Dermis blood vessel endothelial cell (primary cell): ENCODE measurements around the gene EN1. TPM values are rescaled to one million over a fixed set of nuclear protein-coding genes. Genes with fewer than 3 reads are reported as not detected.
A peak's percentile ranks its signal among the peaks of the same experiment; 100 is the strongest.

Source experiments
- DNase-seq: peaks from one replicate; pipeline ENCODE4 v3.0.0; 2010
- total RNA-seq: library from RNA; depleted of rRNA; stranded (reverse); fragments of >200 nt; gene quantifications from 2 replicates; pipeline ENCODE4 v1.2.3, GENCODE V29; 2014

Gene EN1
- total RNA-seq: not detected in 2 replicates

DNA sequence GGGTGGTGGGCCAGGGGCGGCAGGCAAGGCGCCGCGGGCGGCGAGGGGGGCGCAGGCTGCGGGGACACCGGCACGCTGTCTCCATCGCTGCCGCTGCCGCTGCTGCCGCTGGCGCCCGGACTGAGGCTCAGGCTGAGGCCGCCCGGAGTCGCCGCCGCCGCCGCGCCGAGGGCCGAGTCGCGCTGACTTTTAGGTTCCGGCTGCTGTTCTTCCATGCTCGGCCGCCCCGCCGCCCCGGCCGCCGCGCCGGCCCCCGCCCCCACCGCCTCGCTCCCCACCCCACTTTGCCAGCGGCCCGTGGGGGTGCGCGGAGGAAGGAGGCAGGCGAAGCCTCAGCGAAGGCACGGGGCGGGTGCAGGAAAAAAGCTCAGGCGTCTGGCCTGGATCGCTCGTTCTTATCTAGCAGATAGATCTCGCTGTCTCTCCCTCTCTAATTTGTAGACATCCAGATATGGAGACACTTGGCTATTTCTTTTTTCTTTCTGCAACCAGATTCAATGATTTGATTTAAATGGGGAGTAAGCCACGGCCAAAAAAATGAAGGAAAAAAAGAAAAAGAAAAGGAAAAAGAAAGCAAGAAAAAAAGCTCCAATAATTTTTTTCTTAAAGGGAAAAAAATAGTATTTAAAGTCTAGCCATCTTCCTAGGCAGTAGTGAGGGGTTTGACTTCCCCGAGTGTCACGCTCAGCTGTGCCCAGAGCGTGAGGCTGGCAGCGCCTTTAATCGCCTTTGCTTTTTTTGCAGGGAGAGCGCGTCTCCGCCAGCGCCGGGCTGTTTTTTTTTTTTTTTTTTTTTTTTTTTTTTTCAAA lies at the start of gene EN1:
Gene EN1, minus strand, starts transcription at position 696 of the 809 bp plus-strand sequence. Its CDS starts 481 bp downstream, at position 215.
- DNase-seq: no peak

DNA sequence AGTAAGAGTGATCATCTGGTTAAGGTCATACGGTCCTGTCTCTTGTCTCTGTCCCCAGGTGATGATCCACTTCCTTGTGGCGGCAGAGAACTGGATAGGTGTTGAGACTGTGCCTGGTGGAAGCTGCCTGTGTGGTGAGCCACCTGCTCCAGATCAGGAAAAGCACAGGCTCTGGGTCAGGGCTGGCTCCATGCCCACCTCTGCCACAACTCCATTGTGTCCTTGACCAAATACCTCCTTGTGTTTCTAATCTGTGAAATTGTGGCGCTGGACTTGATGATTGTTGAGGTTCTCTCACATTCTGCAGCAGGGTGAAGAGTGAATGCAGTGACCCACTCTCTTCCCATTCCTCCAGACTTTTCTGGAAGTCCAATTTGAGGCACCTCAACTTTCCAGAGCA lies 45.7 kb upstream of the EN1 start:
- DNase-seq: no peak

GRCh38 chr2:118889995-118890394 lies 42.5 kb upstream of the EN1 start:
- DNase-seq: no peak

DNA sequence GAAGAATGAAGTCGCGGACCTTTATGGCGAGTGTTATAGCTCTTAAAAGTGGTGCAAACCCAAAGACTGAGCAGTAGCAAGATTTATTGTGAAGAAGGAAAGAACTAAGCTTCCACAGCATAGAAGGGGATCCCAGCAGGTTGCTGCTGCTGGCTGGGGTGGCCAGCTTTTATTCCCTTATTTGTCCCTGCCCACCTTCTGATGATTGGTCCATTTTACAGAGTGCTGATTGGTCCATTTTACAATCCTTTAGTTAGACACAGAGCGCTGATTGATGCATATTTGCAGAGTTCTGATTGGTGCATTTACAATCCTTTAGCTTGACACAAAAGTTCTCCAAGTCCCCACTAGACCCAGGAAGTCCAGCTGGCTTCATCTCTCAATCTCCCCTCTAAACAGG lies 36.3 kb upstream of the EN1 start:
- no peak for DNase-seq

GRCh38 chr2:118882693-118883336 lies 35.4 kb upstream of the EN1 start:
- DNase-seq: peak; percentile 71

DNA sequence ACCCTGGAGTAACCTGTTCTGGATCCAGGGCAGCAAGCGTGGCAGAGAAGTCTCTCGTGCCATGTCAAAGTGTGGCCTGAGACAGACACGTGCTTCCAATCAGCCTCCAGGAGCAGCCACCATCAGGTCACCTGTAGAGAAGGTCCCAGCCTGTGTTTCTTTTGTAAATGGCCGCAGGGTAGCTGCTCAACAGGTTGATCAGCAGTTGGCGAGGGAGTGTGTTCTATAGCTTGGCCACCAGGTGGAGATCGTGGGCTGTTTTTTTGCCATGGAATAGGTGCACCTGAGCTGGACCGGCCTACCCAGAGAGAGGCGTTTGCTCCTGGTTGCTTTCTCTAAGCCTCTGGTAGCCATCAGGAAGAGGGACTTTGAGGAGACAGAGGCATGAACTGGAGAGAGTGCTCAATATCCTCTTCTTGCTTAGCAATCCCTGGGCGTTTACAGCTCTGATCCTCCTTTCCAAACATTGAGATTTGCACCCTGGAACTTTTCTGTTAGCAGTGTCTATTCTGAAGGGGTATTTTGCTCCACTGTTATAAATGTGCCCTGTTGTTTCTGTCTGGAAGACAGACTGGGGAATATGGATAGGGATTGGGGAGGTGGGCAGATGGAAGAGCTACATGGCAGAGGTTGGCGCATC lies 34.2 kb upstream of the EN1 start:
- DNase-seq: peak; percentile 71

- no peak for DNase-seq
Measured at GRCh38 chr2:118880501-118880900, 33.1 kb upstream of the EN1 start.

GRCh38 chr2:118878531-118879149 lies 31.2 kb upstream of the EN1 start:
- no peak for DNase-seq

- DNase-seq: no peak
Measured at GRCh38 chr2:118875318-118875717, 27.9 kb upstream of the EN1 start.

- no peak for DNase-seq
Measured at GRCh38 chr2:118874324-118874723, 26.9 kb upstream of the EN1 start.

GRCh38 chr2:118865106-118865505 lies 17.7 kb upstream of the EN1 start:
- peak; percentile 78 for DNase-seq

- no peak for DNase-seq
Measured at GRCh38 chr2:118864207-118864606, 16.8 kb upstream of the EN1 start.

DNA sequence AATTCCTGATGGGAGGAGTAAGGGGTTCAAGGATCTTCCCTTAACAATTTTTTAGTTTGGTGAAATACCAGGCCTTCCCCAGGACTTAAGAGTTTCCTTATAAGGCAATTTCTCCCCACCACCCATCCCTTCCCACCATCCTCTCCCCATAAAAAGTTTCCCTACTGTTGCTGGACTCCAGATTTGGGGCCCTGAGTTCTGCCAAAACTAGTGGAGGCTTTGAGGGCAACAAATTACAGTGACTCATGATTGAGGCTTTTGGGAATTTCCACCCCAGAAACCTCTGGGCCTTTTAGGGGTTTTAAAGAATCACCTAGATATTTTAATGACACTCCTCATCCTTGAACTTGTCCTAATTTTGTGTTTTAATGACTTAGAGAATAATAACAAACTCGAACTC lies 14.3 kb upstream of the EN1 start:
- DNase-seq: no peak

DNA sequence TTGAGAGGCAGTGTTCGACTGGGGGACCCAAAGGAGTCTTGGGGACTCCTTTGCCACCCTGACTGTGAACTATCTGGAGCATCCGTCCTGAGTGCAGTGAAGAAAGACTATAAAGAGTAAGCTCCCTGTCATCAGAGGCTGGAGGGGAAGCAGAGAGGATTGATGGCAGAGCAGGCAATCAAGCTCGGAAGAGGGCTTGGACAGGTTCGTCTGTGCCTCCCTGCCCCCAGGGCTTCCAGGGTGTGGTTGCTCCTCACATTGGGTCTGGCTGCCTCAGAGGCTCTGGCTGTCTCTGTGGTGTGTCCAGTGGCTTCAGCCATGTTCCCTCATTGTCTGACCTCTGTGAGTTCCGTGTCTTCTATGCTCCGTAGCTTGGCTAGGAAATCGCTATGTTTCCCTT lies 13.8 kb upstream of the EN1 start:
- DNase-seq: no peak

- no peak for DNase-seq
Measured at GRCh38 chr2:118860506-118860905, 13.1 kb upstream of the EN1 start.

- DNase-seq: no peak
Measured at GRCh38 chr2:118859157-118859770, 11.8 kb upstream of the EN1 start.

- DNase-seq: no peak
Measured at GRCh38 chr2:118858485-118859156, 11.2 kb upstream of the EN1 start.

DNA sequence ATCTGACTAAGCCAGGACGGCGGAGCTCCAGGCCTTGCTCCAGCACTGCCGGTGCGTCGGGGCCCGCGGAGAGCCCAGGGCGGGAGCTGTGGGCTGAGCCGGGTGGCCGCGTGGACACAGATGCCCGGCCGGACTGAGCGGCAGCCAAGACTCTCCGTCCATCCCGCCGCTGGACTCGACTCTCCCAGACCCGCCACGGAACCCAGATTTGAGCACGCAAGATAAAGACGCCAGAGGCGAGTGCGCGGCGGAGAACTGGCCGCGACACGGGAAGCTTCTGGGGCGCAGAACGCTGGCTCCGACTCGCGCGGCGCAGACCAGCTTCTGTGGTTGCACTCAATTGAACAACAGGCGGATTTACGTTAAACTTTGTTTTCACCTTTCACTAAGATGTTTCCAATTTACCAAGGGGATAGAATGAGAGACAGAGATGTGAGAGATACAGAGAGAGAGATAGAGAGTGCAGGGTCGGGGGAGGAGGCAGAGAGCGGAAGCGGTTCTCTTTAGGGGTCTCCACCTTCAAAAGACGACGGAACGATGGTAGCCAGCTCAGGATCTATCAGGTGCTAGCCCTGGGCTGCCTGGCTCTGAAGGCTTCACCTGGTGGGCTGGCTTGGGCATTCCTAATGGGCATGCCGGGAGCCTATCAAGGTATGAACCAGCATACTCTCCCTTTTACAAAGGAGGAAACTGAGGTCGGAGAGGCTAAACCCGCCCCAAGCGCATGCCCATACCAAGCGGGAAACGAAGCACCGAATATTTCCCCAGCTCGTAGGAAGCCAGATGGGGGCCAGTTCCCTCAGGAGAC lies 10.4 kb upstream of the EN1 start:
- DNase-seq: no peak

- no peak for DNase-seq
Measured at GRCh38 chr2:118856978-118857676, 9.7 kb upstream of the EN1 start.

DNA sequence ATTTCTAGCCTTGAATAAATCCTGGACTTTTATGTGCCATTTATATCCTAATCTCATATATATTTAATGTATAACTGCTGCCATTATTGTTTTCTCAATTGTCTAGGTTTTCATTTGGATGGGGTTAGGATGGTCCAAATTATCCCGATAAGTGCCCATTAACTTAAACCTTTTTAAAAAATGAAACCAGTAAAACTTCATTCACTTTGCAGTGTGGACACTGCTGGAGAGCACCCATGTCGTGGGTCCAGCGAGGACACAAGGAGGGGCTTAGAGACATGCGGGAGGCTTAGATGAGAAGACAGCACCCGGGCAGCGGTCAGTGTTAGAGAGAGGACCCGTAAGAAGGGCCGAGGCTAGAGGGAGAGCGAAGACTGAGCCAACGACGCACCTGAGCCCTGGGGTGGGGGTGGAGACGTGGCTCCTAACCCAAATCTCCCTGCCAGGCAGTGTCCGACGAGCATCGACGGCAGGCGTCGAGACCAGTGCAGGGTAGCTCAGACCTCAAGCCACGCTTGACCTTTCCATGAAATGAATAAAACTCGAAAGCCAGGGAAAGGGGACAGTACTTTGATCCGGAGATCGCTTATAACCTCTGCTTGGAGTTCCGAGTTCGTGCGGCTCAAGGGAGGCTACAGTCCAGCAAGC lies 9.0 kb upstream of the EN1 start:
- no peak for DNase-seq
